ENCODE results near the gene RPTOR.

The RPTOR gene

DNA sequence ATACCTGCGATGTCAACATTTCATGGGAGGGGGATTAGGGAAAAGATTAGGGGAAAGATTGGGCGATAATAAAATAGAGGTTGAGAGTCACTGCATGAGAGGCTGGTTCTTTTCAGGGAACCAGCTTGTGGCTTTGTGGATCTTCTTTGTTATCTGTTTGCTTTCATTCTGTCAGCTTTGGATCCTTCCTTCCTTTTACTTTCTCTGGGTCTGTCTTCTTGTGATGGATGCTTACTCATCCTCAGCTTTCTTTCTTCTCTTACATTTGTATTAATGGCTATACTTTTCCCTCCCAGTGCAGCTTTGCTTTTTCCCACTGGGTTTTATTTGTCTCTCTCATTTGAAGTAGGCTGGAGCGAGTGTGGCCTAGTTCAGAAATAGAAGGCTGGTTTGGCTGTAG is 47.1 kb downstream of the RPTOR start:
- TF ChIP-seq, protein P1, sequence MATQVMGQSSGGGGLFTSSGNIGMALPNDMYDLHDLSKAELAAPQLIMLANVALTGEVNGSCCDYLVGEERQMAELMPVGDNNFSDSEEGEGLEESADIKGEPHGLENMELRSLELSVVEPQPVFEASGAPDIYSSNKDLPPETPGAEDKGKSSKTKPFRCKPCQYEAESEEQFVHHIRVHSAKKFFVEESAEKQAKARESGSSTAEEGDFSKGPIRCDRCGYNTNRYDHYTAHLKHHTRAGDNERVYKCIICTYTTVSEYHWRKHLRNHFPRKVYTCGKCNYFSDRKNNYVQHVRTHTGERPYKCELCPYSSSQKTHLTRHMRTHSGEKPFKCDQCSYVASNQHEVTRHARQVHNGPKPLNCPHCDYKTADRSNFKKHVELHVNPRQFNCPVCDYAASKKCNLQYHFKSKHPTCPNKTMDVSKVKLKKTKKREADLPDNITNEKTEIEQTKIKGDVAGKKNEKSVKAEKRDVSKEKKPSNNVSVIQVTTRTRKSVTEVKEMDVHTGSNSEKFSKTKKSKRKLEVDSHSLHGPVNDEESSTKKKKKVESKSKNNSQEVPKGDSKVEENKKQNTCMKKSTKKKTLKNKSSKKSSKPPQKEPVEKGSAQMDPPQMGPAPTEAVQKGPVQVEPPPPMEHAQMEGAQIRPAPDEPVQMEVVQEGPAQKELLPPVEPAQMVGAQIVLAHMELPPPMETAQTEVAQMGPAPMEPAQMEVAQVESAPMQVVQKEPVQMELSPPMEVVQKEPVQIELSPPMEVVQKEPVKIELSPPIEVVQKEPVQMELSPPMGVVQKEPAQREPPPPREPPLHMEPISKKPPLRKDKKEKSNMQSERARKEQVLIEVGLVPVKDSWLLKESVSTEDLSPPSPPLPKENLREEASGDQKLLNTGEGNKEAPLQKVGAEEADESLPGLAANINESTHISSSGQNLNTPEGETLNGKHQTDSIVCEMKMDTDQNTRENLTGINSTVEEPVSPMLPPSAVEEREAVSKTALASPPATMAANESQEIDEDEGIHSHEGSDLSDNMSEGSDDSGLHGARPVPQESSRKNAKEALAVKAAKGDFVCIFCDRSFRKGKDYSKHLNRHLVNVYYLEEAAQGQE (IDR thresholded peaks at IDR 0.05; ENCODE audit: insufficient replicate concordance, low read depth): no peak
- TF ChIP-seq GABPA (IDR thresholded peaks at IDR 0.05; ENCODE audit: low read depth) (no peak), SPI1 (IDR thresholded peaks at IDR 0.05; ENCODE audit: borderline replicate concordance, low read depth) (no peak), POLR2AphosphoS5 (IDR thresholded peaks at IDR 0.05; ENCODE audit: low read depth) (no peak)
- TF ChIP-seq, protein P2, sequence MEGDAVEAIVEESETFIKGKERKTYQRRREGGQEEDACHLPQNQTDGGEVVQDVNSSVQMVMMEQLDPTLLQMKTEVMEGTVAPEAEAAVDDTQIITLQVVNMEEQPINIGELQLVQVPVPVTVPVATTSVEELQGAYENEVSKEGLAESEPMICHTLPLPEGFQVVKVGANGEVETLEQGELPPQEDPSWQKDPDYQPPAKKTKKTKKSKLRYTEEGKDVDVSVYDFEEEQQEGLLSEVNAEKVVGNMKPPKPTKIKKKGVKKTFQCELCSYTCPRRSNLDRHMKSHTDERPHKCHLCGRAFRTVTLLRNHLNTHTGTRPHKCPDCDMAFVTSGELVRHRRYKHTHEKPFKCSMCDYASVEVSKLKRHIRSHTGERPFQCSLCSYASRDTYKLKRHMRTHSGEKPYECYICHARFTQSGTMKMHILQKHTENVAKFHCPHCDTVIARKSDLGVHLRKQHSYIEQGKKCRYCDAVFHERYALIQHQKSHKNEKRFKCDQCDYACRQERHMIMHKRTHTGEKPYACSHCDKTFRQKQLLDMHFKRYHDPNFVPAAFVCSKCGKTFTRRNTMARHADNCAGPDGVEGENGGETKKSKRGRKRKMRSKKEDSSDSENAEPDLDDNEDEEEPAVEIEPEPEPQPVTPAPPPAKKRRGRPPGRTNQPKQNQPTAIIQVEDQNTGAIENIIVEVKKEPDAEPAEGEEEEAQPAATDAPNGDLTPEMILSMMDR (IDR thresholded peaks at IDR 0.05; ENCODE audit: insufficient read depth, low read length): no peak
- no peak for DNase-seq (ENCODE audit: low read depth in 1 of 2, low spot score in 1 of 2)
- Histone ChIP-seq H3K27ac (replicated peaks) (no peak overlapping the region), H3K27me3 (ENCODE audit: insufficient read depth, poor library complexity, severe bottlenecking) (no peaks in the 10 kb centered on the region), H3K4me3 (replicated peaks; ENCODE audit: insufficient read depth, low read length) (no peak overlapping the region)

DNA sequence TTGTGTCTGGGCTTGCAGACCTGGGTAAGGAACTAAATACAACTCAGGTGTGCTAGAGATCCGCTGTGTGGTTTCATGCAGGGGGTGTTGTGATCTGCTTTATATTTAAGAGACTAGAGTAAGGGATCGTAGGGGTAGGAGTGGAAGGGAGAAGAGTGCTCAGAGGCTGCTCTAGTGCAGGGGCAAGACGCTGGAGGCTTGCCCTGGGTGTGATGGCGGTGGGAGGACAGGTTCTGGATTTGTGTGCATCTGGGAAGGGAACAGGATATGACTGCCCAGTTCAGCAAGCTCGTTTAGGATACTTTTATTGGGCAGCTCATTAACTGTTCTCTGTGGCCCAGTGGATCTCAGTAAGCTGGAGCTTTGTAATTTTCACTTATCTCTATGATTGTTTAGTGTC is 47.6 kb downstream of the RPTOR start:
- Histone ChIP-seq H3K27ac (replicated peaks) (no peak overlapping the region), H3K27me3 (ENCODE audit: insufficient read depth, poor library complexity, severe bottlenecking) (no peaks in the 10 kb centered on the region), H3K4me3 (replicated peaks; ENCODE audit: insufficient read depth, low read length) (no peak overlapping the region)
- TF ChIP-seq GABPA (IDR thresholded peaks at IDR 0.05; ENCODE audit: low read depth) (no peak), SPI1 (IDR thresholded peaks at IDR 0.05; ENCODE audit: borderline replicate concordance, low read depth) (no peak)
- DNase-seq (ENCODE audit: low read depth in 1 of 2, low spot score in 1 of 2): no peak

DNA sequence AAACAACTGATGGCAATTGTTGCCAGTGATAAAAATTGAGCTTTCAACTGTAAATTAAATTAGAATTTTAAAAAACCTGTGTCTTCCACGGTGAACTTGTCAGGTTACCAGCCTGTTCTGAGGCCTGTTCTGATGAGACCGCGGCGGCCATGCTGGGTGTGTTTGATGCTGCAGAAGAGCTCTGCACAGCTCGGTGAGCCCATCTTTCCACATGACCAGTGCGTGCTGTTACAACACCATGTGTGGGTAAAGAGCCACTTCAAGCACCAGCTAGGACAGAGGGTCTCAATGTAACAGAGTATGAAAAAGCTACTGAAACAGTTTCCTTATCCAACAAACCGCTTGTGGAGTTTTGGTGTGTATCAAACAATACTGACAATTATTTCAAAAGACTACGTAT is 48.5 kb downstream of the RPTOR start:
- DNase-seq (ENCODE audit: low read depth in 1 of 2, low spot score in 1 of 2): peak in 1 of 2 experiments; percentile 15
- Histone ChIP-seq H3K27ac (replicated peaks) (no peak overlapping the region), H3K4me3 (replicated peaks; ENCODE audit: insufficient read depth, low read length) (no peak overlapping the region), H3K27me3 (ENCODE audit: insufficient read depth, poor library complexity, severe bottlenecking) (no peaks in the 10 kb centered on the region)
- TF ChIP-seq, protein P1 (IDR thresholded peaks at IDR 0.05; ENCODE audit: insufficient replicate concordance, low read depth): no peak
- TF ChIP-seq SPI1 (IDR thresholded peaks at IDR 0.05; ENCODE audit: borderline replicate concordance, low read depth): no peak
- TF ChIP-seq POLR2AphosphoS5 (IDR thresholded peaks at IDR 0.05; ENCODE audit: low read depth): no peak
- TF ChIP-seq GABPA (IDR thresholded peaks at IDR 0.05; ENCODE audit: low read depth): no peak

DNA sequence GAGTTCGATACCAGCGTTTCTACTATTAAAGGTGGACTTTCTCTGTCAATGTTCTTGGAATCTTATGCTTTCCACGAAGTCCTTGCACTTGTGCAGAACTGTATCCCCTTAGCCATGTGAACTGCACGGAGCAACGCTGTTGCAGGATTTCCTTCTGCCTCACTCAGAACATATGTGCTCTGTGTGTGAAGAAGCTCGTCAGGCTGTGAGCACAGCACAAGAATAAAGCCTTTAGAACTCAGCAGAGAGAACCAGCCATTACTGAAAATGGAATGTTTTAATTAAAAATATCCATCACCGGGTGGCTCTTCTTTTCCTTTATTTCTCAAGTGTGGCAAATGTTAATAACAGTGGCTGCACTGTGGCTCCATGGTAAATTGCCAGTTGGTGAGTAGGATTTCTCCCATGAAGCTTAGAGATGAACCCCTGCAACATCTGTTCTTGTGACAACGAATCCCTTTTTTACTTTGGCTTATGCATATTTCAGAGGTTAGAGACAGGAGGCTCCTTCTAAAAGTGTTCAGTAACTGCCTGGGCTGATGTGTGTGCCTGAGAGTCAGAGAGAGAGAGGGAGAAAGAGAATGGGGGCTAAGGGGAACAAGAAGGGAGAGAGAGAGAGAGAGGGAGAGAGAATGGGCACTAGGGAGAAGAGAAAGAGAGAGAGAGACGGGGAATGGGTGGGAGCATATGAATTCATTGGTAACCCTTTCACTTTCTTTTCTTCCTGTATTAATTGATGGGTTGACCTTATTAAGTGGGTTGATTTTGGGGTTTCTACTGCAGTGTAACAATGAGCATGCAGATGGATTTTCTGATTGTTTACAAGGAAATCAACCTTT is 50.0 kb downstream of the RPTOR start:
- no peak overlapping the region for H3K4me3 ChIP-seq (replicated peaks; ENCODE audit: insufficient read depth, low read length)
- no peak overlapping the region for H3K27ac ChIP-seq (replicated peaks)
- no peak for DNase-seq (ENCODE audit: low read depth in 1 of 2, low spot score in 1 of 2)
- H3K27me3 ChIP-seq (ENCODE audit: insufficient read depth, poor library complexity, severe bottlenecking): no peaks in the 10 kb centered on the region
- TF ChIP-seq POLR2AphosphoS5 (IDR thresholded peaks at IDR 0.05; ENCODE audit: low read depth) (no peak), GABPA (IDR thresholded peaks at IDR 0.05; ENCODE audit: low read depth) (no peak), SPI1 (IDR thresholded peaks at IDR 0.05; ENCODE audit: borderline replicate concordance, low read depth) (no peak)
- TF ChIP-seq, protein P1 (IDR thresholded peaks at IDR 0.05; ENCODE audit: insufficient replicate concordance, low read depth): no peak
- TF ChIP-seq, protein P2 (IDR thresholded peaks at IDR 0.05; ENCODE audit: insufficient read depth, low read length): no peak
